HCT116 (cell line): Measurements from ENCODE around the gene ZNF41.

Experiments
- CTCF ChIP-seq, 3 experiments: fragments of 200-600 bp in 1 of 3; sonication (generic) in 1 of 3; IDR thresholded peaks in 2 of 3; conservative IDR thresholded peaks in 1 of 3; 2 replicates each; pipeline ENCODE4 v1.5.1; 2012 to 2017; ENCODE audit warnings: low read depth in 2 of 3, low read length in 2 of 3, antibody characterized with exemption in 1 of 3, borderline replicate concordance in 1 of 3, control low read depth in 1 of 3, mild to moderate bottlenecking in 1 of 3, mixed read lengths in 1 of 3, mixed run types in 1 of 3, moderate library complexity in 1 of 3; ENCODE audit not compliant: insufficient read depth in 1 of 3
- EZH2phosphoT487 ChIP-seq: fragments of 200-600 bp; IDR thresholded peaks from 2 replicates; pipeline ENCODE4 v1.6.1; 2018; ENCODE audit warnings: antibody characterized with exemption, borderline replicate concordance
- POLR2A ChIP-seq: IDR thresholded peaks from 2 replicates; pipeline ENCODE4 v1.7.0; 2011; ENCODE audit warnings: borderline replicate concordance; ENCODE audit not compliant: insufficient read depth, insufficient read length; ENCODE audit errors: extremely low read depth

DNA sequence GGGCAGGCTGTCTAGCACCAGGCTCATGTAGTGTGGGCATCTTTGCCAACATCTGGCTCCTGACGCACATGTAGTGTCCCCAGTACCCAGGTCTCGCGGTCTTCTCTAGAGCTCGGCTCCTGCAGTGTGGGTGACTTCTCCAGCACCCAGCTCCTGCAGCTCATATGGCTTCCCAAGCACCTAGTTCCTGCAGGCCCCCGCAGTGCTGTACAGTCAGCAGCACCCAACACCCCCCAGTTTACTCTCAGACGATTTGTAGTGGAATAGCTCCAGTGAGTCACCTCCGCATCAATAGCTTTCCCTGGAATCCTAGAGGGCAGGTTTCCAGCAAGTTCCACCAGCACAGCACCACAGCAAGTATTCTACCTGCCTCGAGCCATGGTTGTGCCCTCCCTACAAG, 30.9 kb downstream of the ZNF41 start:
- TF ChIP-seq POLR2A (no peak), EZH2phosphoT487 (no peak), CTCF (IDR thresholded peaks at IDR 0.05 in 2 of 3, conservative IDR thresholded peaks at IDR 0.05 in 1 of 3; ENCODE audit: borderline replicate concordance in 1 of 3, insufficient read depth in 1 of 3, low read depth in 2 of 3, low read length in 2 of 3) (no peak)
